ENCODE data around the gene KLK4. TPM values are rescaled to one million over a fixed set of nuclear protein-coding genes. Genes with fewer than 3 reads are reported as not detected.

Gene KLK4
- total and polyA plus RNA-seq, 9 of the 15 experiments (the other 6 are each of a cell fraction or from before 2014, with no cell fraction given) = not detected

DNA sequence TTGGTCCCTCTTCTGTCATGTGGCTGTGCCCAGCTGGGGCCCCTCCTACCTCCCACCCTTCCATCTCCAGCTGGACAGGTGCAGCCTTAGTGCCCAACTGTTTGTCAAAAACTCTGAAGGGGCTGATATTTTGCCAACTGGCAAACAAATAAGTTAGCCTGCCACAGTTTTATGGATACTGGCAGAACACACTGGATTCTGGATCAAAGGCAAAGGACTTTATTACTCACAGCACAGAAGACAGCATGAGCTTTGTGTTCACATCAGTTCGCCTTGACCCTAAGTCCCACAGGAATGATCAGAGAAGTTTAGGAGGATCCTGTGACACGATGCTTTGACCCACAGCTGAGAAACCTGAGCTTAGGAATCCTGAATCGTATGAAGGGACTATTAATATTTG, 21.6 kb downstream of the KLK4 start (continued):
- TF ChIP-seq, protein P1, sequence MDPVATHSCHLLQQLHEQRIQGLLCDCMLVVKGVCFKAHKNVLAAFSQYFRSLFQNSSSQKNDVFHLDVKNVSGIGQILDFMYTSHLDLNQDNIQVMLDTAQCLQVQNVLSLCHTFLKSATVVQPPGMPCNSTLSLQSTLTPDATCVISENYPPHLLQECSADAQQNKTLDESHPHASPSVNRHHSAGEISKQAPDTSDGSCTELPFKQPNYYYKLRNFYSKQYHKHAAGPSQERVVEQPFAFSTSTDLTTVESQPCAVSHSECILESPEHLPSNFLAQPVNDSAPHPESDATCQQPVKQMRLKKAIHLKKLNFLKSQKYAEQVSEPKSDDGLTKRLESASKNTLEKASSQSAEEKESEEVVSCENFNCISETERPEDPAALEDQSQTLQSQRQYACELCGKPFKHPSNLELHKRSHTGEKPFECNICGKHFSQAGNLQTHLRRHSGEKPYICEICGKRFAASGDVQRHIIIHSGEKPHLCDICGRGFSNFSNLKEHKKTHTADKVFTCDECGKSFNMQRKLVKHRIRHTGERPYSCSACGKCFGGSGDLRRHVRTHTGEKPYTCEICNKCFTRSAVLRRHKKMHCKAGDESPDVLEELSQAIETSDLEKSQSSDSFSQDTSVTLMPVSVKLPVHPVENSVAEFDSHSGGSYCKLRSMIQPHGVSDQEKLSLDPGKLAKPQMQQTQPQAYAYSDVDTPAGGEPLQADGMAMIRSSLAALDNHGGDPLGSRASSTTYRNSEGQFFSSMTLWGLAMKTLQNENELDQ (CRISPR knock-in tag; IDR thresholded peaks at IDR 0.05; ENCODE audit: borderline replicate concordance) = no peak
- TF ChIP-seq, protein P2, sequence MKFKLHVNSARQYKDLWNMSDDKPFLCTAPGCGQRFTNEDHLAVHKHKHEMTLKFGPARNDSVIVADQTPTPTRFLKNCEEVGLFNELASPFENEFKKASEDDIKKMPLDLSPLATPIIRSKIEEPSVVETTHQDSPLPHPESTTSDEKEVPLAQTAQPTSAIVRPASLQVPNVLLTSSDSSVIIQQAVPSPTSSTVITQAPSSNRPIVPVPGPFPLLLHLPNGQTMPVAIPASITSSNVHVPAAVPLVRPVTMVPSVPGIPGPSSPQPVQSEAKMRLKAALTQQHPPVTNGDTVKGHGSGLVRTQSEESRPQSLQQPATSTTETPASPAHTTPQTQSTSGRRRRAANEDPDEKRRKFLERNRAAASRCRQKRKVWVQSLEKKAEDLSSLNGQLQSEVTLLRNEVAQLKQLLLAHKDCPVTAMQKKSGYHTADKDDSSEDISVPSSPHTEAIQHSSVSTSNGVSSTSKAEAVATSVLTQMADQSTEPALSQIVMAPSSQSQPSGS (CRISPR knock-in tag; IDR thresholded peaks at IDR 0.05) = no peak
- TF ChIP-seq, protein P3, sequence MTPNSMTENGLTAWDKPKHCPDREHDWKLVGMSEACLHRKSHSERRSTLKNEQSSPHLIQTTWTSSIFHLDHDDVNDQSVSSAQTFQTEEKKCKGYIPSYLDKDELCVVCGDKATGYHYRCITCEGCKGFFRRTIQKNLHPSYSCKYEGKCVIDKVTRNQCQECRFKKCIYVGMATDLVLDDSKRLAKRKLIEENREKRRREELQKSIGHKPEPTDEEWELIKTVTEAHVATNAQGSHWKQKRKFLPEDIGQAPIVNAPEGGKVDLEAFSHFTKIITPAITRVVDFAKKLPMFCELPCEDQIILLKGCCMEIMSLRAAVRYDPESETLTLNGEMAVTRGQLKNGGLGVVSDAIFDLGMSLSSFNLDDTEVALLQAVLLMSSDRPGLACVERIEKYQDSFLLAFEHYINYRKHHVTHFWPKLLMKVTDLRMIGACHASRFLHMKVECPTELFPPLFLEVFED (CRISPR knock-in tag; conservative IDR thresholded peaks at IDR 0.05) = no peak
- TF ChIP-seq ZBTB1 (CRISPR knock-in tag; IDR thresholded peaks at IDR 0.05; ENCODE audit: borderline replicate concordance, low read depth) = no peak
- TF ChIP-seq ZBED1 (IDR thresholded peaks at IDR 0.05) = no peak
- TF ChIP-seq HNRNPLL (IDR thresholded peaks at IDR 0.05; ENCODE audit: low read depth, low read length, poor library complexity, severe bottlenecking) = no peak
- no peak for TF ChIP-seq CREB1 (IDR thresholded peaks at IDR 0.05)
- no peak for TF ChIP-seq CREB1 (CRISPR knock-in tag; IDR thresholded peaks at IDR 0.05)
- no peak for TF ChIP-seq ARID2 (IDR thresholded peaks at IDR 0.05)
- TF ChIP-seq MYBL2 (IDR thresholded peaks at IDR 0.05; ENCODE audit: low read depth) = no peak
- TF ChIP-seq MYBL2 (CRISPR knock-in tag; IDR thresholded peaks at IDR 0.05; ENCODE audit: borderline replicate concordance) = no peak

All from K562 (cell line).